ENCODE measurements around the gene INF2.

The INF2 gene

GRCh38 chr14:104722938-104723650 is 33.7 kb downstream of the INF2 start:
- TF ChIP-seq MAX (IDR thresholded peaks at IDR 0.05) (no peak), TAF1 (IDR thresholded peaks at IDR 0.05; ENCODE audit: low read depth) (no peak), REST (IDR thresholded peaks at IDR 0.05; ENCODE audit: low read depth) (no peak), YY1 (IDR thresholded peaks at IDR 0.05; ENCODE audit: low read depth) (no peak)

GRCh38 chr14:104723651-104724406 is 34.4 kb downstream of the INF2 start, which contains the start of gene ADSS1:
ADSS1 (plus strand) TSS chr14:104724229; CDS start chr14:104724271, 42 bp downstream.
- TF ChIP-seq YY1 (IDR thresholded peaks at IDR 0.05; ENCODE audit: low read depth) (peak; percentile 72), MAX (IDR thresholded peaks at IDR 0.05) (peak; percentile 53; the same call in 1 of the 2 replicates), EP300 (IDR thresholded peaks at IDR 0.05; ENCODE audit: borderline replicate concordance) (no peak), CREB1 (IDR thresholded peaks at IDR 0.05; ENCODE audit: low read depth) (no peak), EGR1 (IDR thresholded peaks at IDR 0.05) (no peak), USF1 (IDR thresholded peaks at IDR 0.05) (no peak), TEAD4 (IDR thresholded peaks at IDR 0.05) (no peak), TCF12 (IDR thresholded peaks at IDR 0.05; ENCODE audit: low read depth) (no peak; the same call in 1 of the 2 replicates), REST (IDR thresholded peaks at IDR 0.05; ENCODE audit: low read depth) (no peak), ZBTB7A (IDR thresholded peaks at IDR 0.05; ENCODE audit: low read depth) (peak; percentile 34; the same call in 1 of the 2 replicates), FOXM1 (IDR thresholded peaks at IDR 0.05; ENCODE audit: borderline replicate concordance, low read depth) (no peak), RAD21 (IDR thresholded peaks at IDR 0.05; ENCODE audit: low read depth) (no peak), TAF1 (IDR thresholded peaks at IDR 0.05; ENCODE audit: low read depth) (peak; percentile 38; the same call in 1 of the 2 replicates)

- TF ChIP-seq TAF1 (IDR thresholded peaks at IDR 0.05; ENCODE audit: low read depth) (no peak), ZBTB7A (IDR thresholded peaks at IDR 0.05; ENCODE audit: low read depth) (peak; percentile 71; the same call in 1 of the 2 replicates), EGR1 (IDR thresholded peaks at IDR 0.05) (peak; percentile 85)
Measured at GRCh38 chr14:104724407-104724980, 35.1 kb downstream of the INF2 start.

GRCh38 chr14:104724981-104725771 is 35.8 kb downstream of the INF2 start:
- TF ChIP-seq MAX (IDR thresholded peaks at IDR 0.05) (no peak), RAD21 (IDR thresholded peaks at IDR 0.05; ENCODE audit: low read depth) (peak; percentile 20; the same call in 1 of the 2 replicates)

- TF ChIP-seq FOXM1 (IDR thresholded peaks at IDR 0.05; ENCODE audit: borderline replicate concordance, low read depth) (no peak), REST (IDR thresholded peaks at IDR 0.05; ENCODE audit: low read depth) (no peak), TCF12 (IDR thresholded peaks at IDR 0.05; ENCODE audit: low read depth) (no peak), EP300 (IDR thresholded peaks at IDR 0.05; ENCODE audit: borderline replicate concordance) (no peak), CREB1 (IDR thresholded peaks at IDR 0.05; ENCODE audit: low read depth) (no peak), YY1 (IDR thresholded peaks at IDR 0.05; ENCODE audit: low read depth) (no peak), NFIC (IDR thresholded peaks at IDR 0.05) (no peak), EGR1 (IDR thresholded peaks at IDR 0.05) (no peak), ZBTB7A (IDR thresholded peaks at IDR 0.05; ENCODE audit: low read depth) (no peak), MAX (IDR thresholded peaks at IDR 0.05) (no peak), TAF1 (IDR thresholded peaks at IDR 0.05; ENCODE audit: low read depth) (no peak), USF1 (IDR thresholded peaks at IDR 0.05) (no peak), TEAD4 (IDR thresholded peaks at IDR 0.05) (no peak), CEBPB (IDR thresholded peaks at IDR 0.05) (no peak), RAD21 (IDR thresholded peaks at IDR 0.05; ENCODE audit: low read depth) (no peak)
Measured at GRCh38 chr14:104725772-104726548, 36.5 kb downstream of the INF2 start.

Data from Ishikawa (cell line).